Suprapubic skin (tissue), 3 donors: Measurements from ENCODE around the gene TSSK1B.

ENCODE experiments used
- CTCF ChIP-seq, 2 donors: fragments of 200-600 bp in 1 of 2; fragments of 450-650 bp in 1 of 2; sonication (generic) in 1 of 2; IDR thresholded peaks; one replicate each; pipeline ENCODE4 v1.5.1; 2016 to 2019; ENCODE audit warnings: antibody characterized with exemption in 2 of 2, mild to moderate bottlenecking in 1 of 2, moderate library complexity in 1 of 2
- EP300 ChIP-seq: sonication (generic); formaldehyde crosslinking; IDR thresholded peaks from one replicate; pipeline ENCODE4 v1.6.1; 2017; ENCODE audit warnings: antibody characterized with exemption
- POLR2A ChIP-seq, 2 donors: fragments of 450-650 bp; IDR thresholded peaks; one replicate each; pipeline ENCODE4 v1.6.1; 2017; ENCODE audit warnings: antibody characterized with exemption in 2 of 2, mild to moderate bottlenecking in 2 of 2, moderate library complexity in 2 of 2

- TF ChIP-seq POLR2A (IDR thresholded peaks at IDR 0.05) (no peak), EP300 (no peak), CTCF (IDR thresholded peaks at IDR 0.05) (no peak)
Measured at GRCh38 chr5:113433071-113433470, 1.7 kb downstream of the TSSK1B start.
